ENCODE measurements around the gene SLC22A4. TPM values are rescaled to one million over a fixed set of nuclear protein-coding genes. Genes with fewer than 3 reads are reported as not detected.

SLC22A4 gene
- total RNA-seq, 1 experiment from 2014 or later = 1.5 TPM

DNA sequence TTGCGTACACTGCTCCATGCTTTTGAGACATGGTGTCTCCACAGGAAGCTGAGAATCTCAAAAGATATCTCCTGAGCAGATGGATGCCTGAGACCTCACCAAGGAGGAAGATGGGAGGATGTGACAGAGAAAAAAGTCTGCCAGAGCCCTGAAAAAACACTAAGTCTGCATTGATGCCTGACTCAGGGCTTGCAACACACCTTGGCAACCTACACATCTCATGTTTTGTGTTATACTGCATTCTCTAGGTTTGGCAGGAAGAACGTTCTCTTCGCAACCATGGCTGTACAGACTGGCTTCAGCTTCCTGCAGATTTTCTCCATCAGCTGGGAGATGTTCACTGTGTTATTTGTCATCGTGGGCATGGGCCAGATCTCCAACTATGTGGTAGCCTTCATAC, 19.2 kb downstream of the SLC22A4 start:
- no peaks in the 10 kb centered on the region for H3K27me3 ChIP-seq (ENCODE audit: control insufficient read depth, insufficient read depth, low read length)
- ChIA-PET POLR2A (no interaction called here), CTCF (no interaction called here)
- no peaks in the 10 kb centered on the region; the same call in 1 of the 2 replicates for H3K4me1 ChIP-seq (ENCODE audit: control insufficient read depth, insufficient read depth, low read length)
- no peaks in the 10 kb centered on the region for H3K36me3 ChIP-seq (ENCODE audit: control insufficient read depth, insufficient read depth, low read length)
- no TSS peak for BruUV-seq (replicated peaks)
- DNase-seq (ENCODE audit: low read depth, low spot score) (no peak), ATAC-seq (no peak)
- no peaks in the 10 kb centered on the region for H3K9me3 ChIP-seq (ENCODE audit: control insufficient read depth, insufficient read depth, low read depth, low read length)
- in situ Hi-C loops (cut with HindIII; ENCODE audit: low pct_unique_long_range_greater_than_20kb, low sequenced_read_pairs) = no loop called here
- no peak overlapping the region for H3K27ac ChIP-seq (ENCODE audit: low read length)
- TF ChIP-seq SIN3A (IDR thresholded peaks at IDR 0.05; ENCODE audit: borderline replicate concordance, insufficient read depth, low read depth, low read length) (no peak), POLR2AphosphoS5 (IDR thresholded peaks at IDR 0.05; ENCODE audit: low read depth, low read length) (no peak), TCF7L2 (IDR thresholded peaks at IDR 0.05; ENCODE audit: low read depth, low read length) (no peak), CTCF (IDR thresholded peaks at IDR 0.05) (no peak)
- TF ChIP-seq, protein P1, sequence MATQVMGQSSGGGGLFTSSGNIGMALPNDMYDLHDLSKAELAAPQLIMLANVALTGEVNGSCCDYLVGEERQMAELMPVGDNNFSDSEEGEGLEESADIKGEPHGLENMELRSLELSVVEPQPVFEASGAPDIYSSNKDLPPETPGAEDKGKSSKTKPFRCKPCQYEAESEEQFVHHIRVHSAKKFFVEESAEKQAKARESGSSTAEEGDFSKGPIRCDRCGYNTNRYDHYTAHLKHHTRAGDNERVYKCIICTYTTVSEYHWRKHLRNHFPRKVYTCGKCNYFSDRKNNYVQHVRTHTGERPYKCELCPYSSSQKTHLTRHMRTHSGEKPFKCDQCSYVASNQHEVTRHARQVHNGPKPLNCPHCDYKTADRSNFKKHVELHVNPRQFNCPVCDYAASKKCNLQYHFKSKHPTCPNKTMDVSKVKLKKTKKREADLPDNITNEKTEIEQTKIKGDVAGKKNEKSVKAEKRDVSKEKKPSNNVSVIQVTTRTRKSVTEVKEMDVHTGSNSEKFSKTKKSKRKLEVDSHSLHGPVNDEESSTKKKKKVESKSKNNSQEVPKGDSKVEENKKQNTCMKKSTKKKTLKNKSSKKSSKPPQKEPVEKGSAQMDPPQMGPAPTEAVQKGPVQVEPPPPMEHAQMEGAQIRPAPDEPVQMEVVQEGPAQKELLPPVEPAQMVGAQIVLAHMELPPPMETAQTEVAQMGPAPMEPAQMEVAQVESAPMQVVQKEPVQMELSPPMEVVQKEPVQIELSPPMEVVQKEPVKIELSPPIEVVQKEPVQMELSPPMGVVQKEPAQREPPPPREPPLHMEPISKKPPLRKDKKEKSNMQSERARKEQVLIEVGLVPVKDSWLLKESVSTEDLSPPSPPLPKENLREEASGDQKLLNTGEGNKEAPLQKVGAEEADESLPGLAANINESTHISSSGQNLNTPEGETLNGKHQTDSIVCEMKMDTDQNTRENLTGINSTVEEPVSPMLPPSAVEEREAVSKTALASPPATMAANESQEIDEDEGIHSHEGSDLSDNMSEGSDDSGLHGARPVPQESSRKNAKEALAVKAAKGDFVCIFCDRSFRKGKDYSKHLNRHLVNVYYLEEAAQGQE (IDR thresholded peaks at IDR 0.05; ENCODE audit: insufficient read depth in 1 of 2, low read depth in 2 of 2, low read length in 1 of 2) = no peak
- H3K4me3 ChIP-seq (ENCODE audit: low read depth in 2 of 2, low read length in 2 of 2) = no peak overlapping the region
- intact Hi-C loops (cut with micrococcal nuclease; ENCODE audit: unreplicated experiment) = no loop called here

GRCh38 chr5:132313961-132314432, 19.8 kb downstream of the SLC22A4 start:
- Histone ChIP-seq H3K9me3 (ENCODE audit: control insufficient read depth, insufficient read depth, low read depth, low read length) (no peaks in the 10 kb centered on the region), H3K27me3 (ENCODE audit: control insufficient read depth, insufficient read depth, low read length) (no peaks in the 10 kb centered on the region), H3K36me3 (ENCODE audit: control insufficient read depth, insufficient read depth, low read length) (no peaks in the 10 kb centered on the region), H3K27ac (ENCODE audit: low read length) (no peak overlapping the region), H3K4me3 (ENCODE audit: low read depth in 2 of 2, low read length in 2 of 2) (no peak overlapping the region), H3K4me1 (ENCODE audit: control insufficient read depth, insufficient read depth, low read length) (no peaks in the 10 kb centered on the region; the same call in 1 of the 2 replicates)
- intact Hi-C loops (cut with micrococcal nuclease; ENCODE audit: unreplicated experiment) = no loop called here
- ATAC-seq (no peak), DNase-seq (ENCODE audit: low read depth, low spot score) (no peak)
- CTCF ChIA-PET = no interaction called here
- in situ Hi-C loops (cut with HindIII; ENCODE audit: low pct_unique_long_range_greater_than_20kb, low sequenced_read_pairs) = no loop called here
- POLR2A ChIA-PET = interaction anchor here (0.7 kb wide), 1 partner anchor 13 kb away, joined by 3 read pairs; no protein-coding TSS in a partner anchor
- BruUV-seq (replicated peaks) = no TSS peak
- TF ChIP-seq, protein P1 (IDR thresholded peaks at IDR 0.05; ENCODE audit: insufficient read depth in 1 of 2, low read depth in 2 of 2, low read length in 1 of 2) = no peak
- TF ChIP-seq CTCF (IDR thresholded peaks at IDR 0.05) = no peak
- no peak for TF ChIP-seq POLR2AphosphoS5 (IDR thresholded peaks at IDR 0.05; ENCODE audit: low read depth, low read length)
- no peak for TF ChIP-seq SIN3A (IDR thresholded peaks at IDR 0.05; ENCODE audit: borderline replicate concordance, insufficient read depth, low read depth, low read length)
- no peak for TF ChIP-seq TCF7L2 (IDR thresholded peaks at IDR 0.05; ENCODE audit: low read depth, low read length)

Measured in Panc1 (cell line).